ENCODE measurements around the gene FKBP5. TPM values are rescaled to one million over a fixed set of nuclear protein-coding genes. Genes with fewer than 3 reads are reported as not detected.

Gene FKBP5
- total RNA-seq, 6 experiments from 2014 or later = 7.6 to 12.9 (median 11.8) TPM

DNA sequence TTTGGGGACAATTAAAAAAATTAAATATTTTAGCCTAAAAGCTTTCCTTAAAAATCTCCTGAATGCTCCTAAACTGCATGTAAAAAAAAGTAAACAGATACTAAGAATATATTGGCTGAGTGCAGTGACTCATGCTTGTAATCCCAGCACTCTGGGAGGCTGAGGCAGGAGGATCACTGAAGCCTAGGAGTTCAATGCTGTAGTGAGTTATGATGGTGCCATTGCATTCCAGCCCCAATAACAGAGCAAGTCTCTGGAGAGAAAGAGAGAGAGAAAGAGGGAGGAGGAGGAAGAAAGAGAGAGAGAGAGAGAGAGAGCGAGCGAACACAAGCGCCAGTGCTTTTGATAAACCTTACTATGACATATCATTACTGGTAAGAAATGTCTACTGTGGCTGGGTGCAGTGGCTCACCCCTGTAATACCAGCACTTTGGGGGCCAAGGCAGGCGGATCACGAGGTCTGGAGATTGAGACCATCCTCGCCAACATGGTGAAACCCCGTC lies 58.8 kb downstream of the FKBP5 start:
- Mint-ChIP-seq H3K27ac (no peak overlapping the region), H3K27me3 (ENCODE audit: insufficient read depth) (no peaks in the 10 kb centered on the region), H3K4me1 (ENCODE audit: low read depth) (peaks cover 9% of the 10 kb centered on the region; the same call in 1 of the 2 replicates), H3K36me3 (ENCODE audit: low read depth) (peaks cover 5% of the 10 kb centered on the region; the same call in 1 of the 2 replicates), H3K4me3 (no peak overlapping the region), H3K9me3 (no peaks in the 10 kb centered on the region)
- DNase-seq = no peak
- TF ChIP-seq, protein P1, sequence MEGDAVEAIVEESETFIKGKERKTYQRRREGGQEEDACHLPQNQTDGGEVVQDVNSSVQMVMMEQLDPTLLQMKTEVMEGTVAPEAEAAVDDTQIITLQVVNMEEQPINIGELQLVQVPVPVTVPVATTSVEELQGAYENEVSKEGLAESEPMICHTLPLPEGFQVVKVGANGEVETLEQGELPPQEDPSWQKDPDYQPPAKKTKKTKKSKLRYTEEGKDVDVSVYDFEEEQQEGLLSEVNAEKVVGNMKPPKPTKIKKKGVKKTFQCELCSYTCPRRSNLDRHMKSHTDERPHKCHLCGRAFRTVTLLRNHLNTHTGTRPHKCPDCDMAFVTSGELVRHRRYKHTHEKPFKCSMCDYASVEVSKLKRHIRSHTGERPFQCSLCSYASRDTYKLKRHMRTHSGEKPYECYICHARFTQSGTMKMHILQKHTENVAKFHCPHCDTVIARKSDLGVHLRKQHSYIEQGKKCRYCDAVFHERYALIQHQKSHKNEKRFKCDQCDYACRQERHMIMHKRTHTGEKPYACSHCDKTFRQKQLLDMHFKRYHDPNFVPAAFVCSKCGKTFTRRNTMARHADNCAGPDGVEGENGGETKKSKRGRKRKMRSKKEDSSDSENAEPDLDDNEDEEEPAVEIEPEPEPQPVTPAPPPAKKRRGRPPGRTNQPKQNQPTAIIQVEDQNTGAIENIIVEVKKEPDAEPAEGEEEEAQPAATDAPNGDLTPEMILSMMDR (IDR thresholded peaks at IDR 0.05) = no peak

DNA sequence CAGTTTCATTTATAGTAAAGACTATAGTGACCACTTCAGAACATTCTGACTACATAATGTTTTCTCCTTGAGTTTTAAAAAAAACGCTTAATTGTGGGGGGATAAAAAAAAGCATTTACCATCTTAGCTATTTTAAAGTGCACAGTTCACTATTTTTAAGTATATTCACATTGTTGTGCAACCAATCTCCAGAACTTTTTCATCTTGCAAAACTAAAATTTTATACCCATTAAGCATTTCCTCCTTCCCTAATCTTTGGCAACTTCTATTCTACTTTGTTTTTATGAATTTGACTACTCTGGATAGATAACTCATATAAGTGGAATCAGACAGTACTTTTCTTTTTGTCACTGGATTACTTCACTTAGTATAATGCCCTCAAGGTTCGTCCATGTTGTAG lies 62.3 kb downstream of the FKBP5 start:
- no peak overlapping the region for H3K4me3 Mint-ChIP-seq
- peaks cover 5% of the 10 kb centered on the region; the same call in 1 of the 2 replicates for H3K36me3 Mint-ChIP-seq (ENCODE audit: low read depth)
- peaks cover 14% of the 10 kb centered on the region; the same call in 1 of the 2 replicates for H3K4me1 Mint-ChIP-seq (ENCODE audit: low read depth)
- no peak for DNase-seq
- no peak overlapping the region for H3K27ac Mint-ChIP-seq
- no peaks in the 10 kb centered on the region for H3K27me3 Mint-ChIP-seq (ENCODE audit: insufficient read depth)
- H3K9me3 Mint-ChIP-seq = no peaks in the 10 kb centered on the region
- TF ChIP-seq, protein P1 (IDR thresholded peaks at IDR 0.05) = no peak

DNA sequence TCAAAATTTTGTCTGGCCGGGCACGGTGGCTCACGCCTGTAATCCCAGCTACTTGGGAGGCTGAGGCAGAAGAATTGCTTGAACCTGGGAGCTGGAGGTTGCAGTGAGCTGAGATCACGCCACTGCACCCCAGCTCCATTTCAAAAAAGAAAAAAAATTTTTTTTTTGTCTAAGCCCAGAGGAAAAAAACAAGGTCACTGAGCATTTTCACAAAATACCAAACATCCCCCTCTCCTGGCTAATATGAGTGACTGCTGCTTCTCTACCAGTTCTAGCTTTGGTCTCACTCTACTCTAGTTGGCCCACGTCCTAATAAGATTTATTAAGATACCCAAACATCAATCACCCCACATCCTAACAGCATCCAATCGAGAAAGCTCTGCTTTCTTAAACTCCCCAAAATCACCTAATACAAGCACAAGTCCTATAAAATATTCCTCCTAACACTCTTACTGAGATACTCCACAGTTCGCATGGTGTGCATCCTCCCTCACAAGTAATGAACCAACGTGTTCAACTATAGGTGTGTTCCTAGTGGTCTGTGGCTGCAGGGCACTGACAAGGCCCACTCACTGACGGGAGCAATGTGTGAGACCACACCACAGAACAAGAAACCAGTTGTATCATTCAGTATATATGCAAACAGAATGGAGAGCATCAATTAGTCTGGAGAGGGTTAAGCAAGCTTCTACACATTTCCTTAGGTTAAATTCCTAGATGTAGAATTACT lies 64.2 kb downstream of the FKBP5 start:
- no peak for DNase-seq
- Mint-ChIP-seq H3K4me1 (ENCODE audit: low read depth) (peaks cover 14% of the 10 kb centered on the region), H3K9me3 (no peaks in the 10 kb centered on the region), H3K27ac (no peak overlapping the region), H3K4me3 (no peak overlapping the region), H3K36me3 (ENCODE audit: low read depth) (no peaks in the 10 kb centered on the region), H3K27me3 (ENCODE audit: insufficient read depth) (no peaks in the 10 kb centered on the region)
- TF ChIP-seq, protein P1 (IDR thresholded peaks at IDR 0.05) = peak; percentile 74

DNA sequence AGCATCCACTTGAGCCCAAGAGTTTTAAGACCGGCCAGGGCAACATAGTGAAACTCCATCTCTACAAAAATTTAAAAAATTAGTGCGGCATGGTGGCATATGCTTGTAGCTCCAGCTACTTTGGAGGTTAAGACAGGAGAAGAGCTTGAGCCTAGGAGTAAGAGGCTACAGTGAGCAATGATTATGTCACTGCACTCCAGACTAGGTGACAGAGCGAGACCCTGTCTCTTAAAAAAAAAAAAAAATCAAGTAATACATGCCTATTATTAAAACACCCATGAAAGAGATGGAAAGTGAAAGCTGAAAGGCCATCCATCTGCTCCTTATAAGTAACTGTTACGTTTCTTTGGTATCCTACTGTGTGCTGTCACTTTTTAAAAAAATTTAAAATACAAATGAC lies 66.4 kb downstream of the FKBP5 start:
- peaks cover 11% of the 10 kb centered on the region for H3K4me1 Mint-ChIP-seq (ENCODE audit: low read depth)
- H3K36me3 Mint-ChIP-seq (ENCODE audit: low read depth) = peaks cover 4% of the 10 kb centered on the region; the same call in 1 of the 2 replicates
- no peaks in the 10 kb centered on the region for H3K27me3 Mint-ChIP-seq (ENCODE audit: insufficient read depth)
- TF ChIP-seq, protein P1 (IDR thresholded peaks at IDR 0.05) = no peak
- no peak for DNase-seq
- no peak overlapping the region for H3K27ac Mint-ChIP-seq
- no peaks in the 10 kb centered on the region for H3K9me3 Mint-ChIP-seq
- H3K4me3 Mint-ChIP-seq = no peak overlapping the region

DNA sequence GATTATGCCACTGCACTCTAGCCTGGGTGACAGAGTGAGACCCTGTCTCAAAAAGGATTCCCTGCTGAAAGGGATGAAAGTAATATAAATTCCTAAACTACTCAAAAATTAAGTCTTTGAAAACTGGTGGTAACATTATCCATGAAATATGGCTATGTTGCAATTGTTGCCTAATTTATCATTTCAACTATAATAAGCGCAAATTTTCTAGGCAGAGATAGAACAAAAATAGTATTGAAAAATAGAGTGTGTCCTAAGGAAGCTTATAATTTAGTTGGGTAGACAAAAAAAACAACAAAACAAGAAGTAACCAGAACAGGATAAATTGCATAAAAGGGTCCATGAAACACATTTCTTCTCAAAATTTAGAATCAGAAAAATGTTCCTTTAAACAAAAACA lies 68.0 kb downstream of the FKBP5 start:
- H3K36me3 Mint-ChIP-seq (ENCODE audit: low read depth) = peaks cover 4% of the 10 kb centered on the region; the same call in 1 of the 2 replicates

More for the DNA sequence above, 68.0 kb downstream of the FKBP5 start:
- DNase-seq = no peak
- Mint-ChIP-seq H3K27ac (no peak overlapping the region), H3K27me3 (ENCODE audit: insufficient read depth) (no peaks in the 10 kb centered on the region), H3K4me1 (ENCODE audit: low read depth) (peaks cover 11% of the 10 kb centered on the region), H3K4me3 (no peak overlapping the region), H3K9me3 (no peaks in the 10 kb centered on the region)
- TF ChIP-seq, protein P1 (IDR thresholded peaks at IDR 0.05) = no peak
